Stomach (tissue), 9 donors: ENCODE results near the gene ZNF296. TPM values are rescaled to one million over a fixed set of nuclear protein-coding genes. Genes with fewer than 3 reads are reported as not detected.

Experiments used
- DNase-seq, 2 donors: peaks; one replicate each; pipeline versions ENCODE4 v3.0.0 to v3.0.0-alpha.2; 2013 to 2019
- H3K27ac ChIP-seq, 5 donors: fragments of 200-600 bp in 4 of 5; sonication (generic) in 4 of 5; one replicate each; pipeline ENCODE4 v1.5.1; 2013 to 2019; ENCODE audit warnings: mild to moderate bottlenecking in 1 of 5, moderate library complexity in 1 of 5
- H3K27me3 ChIP-seq, 3 donors: fragments of 200-600 bp; sonication (generic); one replicate each; pipeline ENCODE4 v1.5.1; 2017 to 2019; ENCODE audit warnings: mixed run types in 1 of 3
- H3K36me3 ChIP-seq, 4 donors: fragments of 200-600 bp; sonication (generic); 1 replicate in 3 of 4; 2 replicates in 1 of 4; pipeline ENCODE4 v1.5.1; 2016 to 2019
- H3K4me1 ChIP-seq, 4 donors: fragments of 200-600 bp; sonication (generic); one replicate each; pipeline ENCODE4 v1.5.1; 2016 to 2019
- H3K4me3 ChIP-seq, 4 donors: fragments of 200-600 bp; sonication (generic) in 3 of 4; one replicate each; pipeline ENCODE4 v1.5.1; 2016 to 2019; ENCODE audit warnings: mild to moderate bottlenecking in 1 of 4
- H3K9me3 ChIP-seq, 4 donors: fragments of 200-600 bp; sonication (generic); one replicate each; pipeline ENCODE4 v1.5.1; 2016 to 2019
- EP300 ChIP-seq: sonication (generic); formaldehyde crosslinking; IDR thresholded peaks from one replicate; pipeline ENCODE4 v1.6.1; 2017; ENCODE audit warnings: antibody characterized with exemption
- POLR2A ChIP-seq, 4 donors: fragments of 450-650 bp; IDR thresholded peaks; one replicate each; pipeline ENCODE4 v1.6.1; 2016; ENCODE audit warnings: antibody characterized with exemption in 4 of 4, control low read depth in 2 of 4, mild to moderate bottlenecking in 1 of 4, moderate library complexity in 1 of 4
- POLR2AphosphoS5 ChIP-seq, 3 donors: sonication (generic); formaldehyde crosslinking; IDR thresholded peaks; one replicate each; pipeline ENCODE4 v1.6.1; 2016; ENCODE audit warnings: antibody characterized with exemption in 3 of 3
- WGBS, 5 donors: extraction: QIAGEN DNeasy Blood & Tissue Kit in 3 of 5; methylation state at CpG; one replicate each; pipeline versions ENCODE4 v1.1.5 to v1.1.7; 2013 to 2018; 5-methylcytosine and 5-hydroxymethylcytosine counted together
- intact Hi-C: fragments of 100-400 bp; cut with DNase I; formaldehyde crosslinking; loops from one replicate; pipeline ENCODE4 v1.15.1; 2023; ENCODE audit warnings: low total_unique reads
- polyA plus RNA-seq, 3 donors: library from polyadenylated mRNA; stranded (reverse); fragments of 200-250 nt; gene quantifications; one replicate each; pipeline ENCODE4 v1.2.3, GENCODE V29; 2013
- total RNA-seq, 5 donors: library from RNA; depleted of rRNA; stranded (reverse); fragments of >200 nt; gene quantifications; one replicate each; pipeline versions ENCODE4 v1.1.0 to v1.2.3, GENCODE V29; 2014 to 2016
- TF ChIP-seq, protein P1 (sequence below), 7 experiments: fragments of 450-650 bp in 4 of 7; fragments of 200-600 bp in 3 of 7; sonication (generic) in 3 of 7; IDR thresholded peaks; one replicate each; pipeline ENCODE4 v1.5.1; 2016 to 2019; ENCODE audit warnings: antibody characterized with exemption in 7 of 7, control low read depth in 2 of 7, mild to moderate bottlenecking in 1 of 7
- donor health status: healthy with polysubstance abuse.
- donor health status: Bipolar disorder and iron deficiency.
- donor health status: healthy.

Gene ZNF296
- total and polyA plus RNA-seq, 8 donors: 0.45 to 13.4 (median 5.0) TPM; not detected in 1

- peak overlapping the region in 1 of 4 donors; percentile 6 for H3K4me3 ChIP-seq
- peaks cover 93 to 96% (median 96%) of the 10 kb centered on the region in 4 donors for H3K4me1 ChIP-seq
- no peaks in the 10 kb centered on the region for H3K9me3 ChIP-seq
- peak overlapping the region; percentile 82 to 94 (median 87) for H3K27ac ChIP-seq
- DNase-seq: peak; percentile 51 to 56
- WGBS, 5 donors: 34 to 55% (median 35%) methylated on average over 9 to 16 of the region's 16 CpGs
- intact Hi-C loops: no loop called here
- H3K27me3 ChIP-seq: no peaks in the 10 kb centered on the region
- H3K36me3 ChIP-seq: no peaks in the 10 kb centered on the region
- TF ChIP-seq, protein P1, sequence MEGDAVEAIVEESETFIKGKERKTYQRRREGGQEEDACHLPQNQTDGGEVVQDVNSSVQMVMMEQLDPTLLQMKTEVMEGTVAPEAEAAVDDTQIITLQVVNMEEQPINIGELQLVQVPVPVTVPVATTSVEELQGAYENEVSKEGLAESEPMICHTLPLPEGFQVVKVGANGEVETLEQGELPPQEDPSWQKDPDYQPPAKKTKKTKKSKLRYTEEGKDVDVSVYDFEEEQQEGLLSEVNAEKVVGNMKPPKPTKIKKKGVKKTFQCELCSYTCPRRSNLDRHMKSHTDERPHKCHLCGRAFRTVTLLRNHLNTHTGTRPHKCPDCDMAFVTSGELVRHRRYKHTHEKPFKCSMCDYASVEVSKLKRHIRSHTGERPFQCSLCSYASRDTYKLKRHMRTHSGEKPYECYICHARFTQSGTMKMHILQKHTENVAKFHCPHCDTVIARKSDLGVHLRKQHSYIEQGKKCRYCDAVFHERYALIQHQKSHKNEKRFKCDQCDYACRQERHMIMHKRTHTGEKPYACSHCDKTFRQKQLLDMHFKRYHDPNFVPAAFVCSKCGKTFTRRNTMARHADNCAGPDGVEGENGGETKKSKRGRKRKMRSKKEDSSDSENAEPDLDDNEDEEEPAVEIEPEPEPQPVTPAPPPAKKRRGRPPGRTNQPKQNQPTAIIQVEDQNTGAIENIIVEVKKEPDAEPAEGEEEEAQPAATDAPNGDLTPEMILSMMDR (IDR thresholded peaks at IDR 0.05): no peak
- TF ChIP-seq POLR2AphosphoS5 (IDR thresholded peaks at IDR 0.05): peak in 1 of 3 donors; percentile 33
These were observed 21.7 kb upstream of the ZNF296 start for GRCh38 chr19:45097776-45098520.

DNA sequence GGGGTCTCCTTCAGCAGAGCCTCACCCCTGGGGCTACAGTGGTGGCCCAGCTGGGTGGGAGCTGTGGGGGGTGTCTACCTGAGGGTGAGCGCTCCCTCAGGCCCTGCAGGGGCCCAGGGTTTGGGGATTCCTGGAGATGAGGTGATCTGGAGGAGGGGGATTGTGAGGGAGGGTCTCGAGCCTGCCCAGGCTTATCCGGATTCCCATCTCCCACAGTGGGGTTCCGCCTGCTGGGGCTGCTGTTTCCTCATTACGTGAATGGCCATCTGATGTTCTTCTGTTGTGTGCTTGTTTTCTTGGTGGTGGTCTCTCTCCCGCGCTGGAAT, 21.1 kb upstream of the ZNF296 start:
- Histone ChIP-seq H3K36me3 (no peaks in the 10 kb centered on the region), H3K4me1 (peaks cover 88 to 92% (median 90%) of the 10 kb centered on the region in 4 donors), H3K27me3 (no peaks in the 10 kb centered on the region), H3K27ac (peak overlapping the region; percentile 82 to 94 (median 87)), H3K9me3 (no peaks in the 10 kb centered on the region), H3K4me3 (no peak overlapping the region)
- DNase-seq: no peak
- TF ChIP-seq POLR2A (IDR thresholded peaks at IDR 0.05) (no peak), EP300 (no peak), POLR2AphosphoS5 (IDR thresholded peaks at IDR 0.05) (no peak)
- TF ChIP-seq, protein P1 (IDR thresholded peaks at IDR 0.05): no peak
- WGBS, 5 donors: 65 to 80% (median 73%) methylated on average over 7 of the region's 7 CpGs
- intact Hi-C loops: no loop called here

- no peak for TF ChIP-seq EP300
- TF ChIP-seq POLR2A (IDR thresholded peaks at IDR 0.05): no peak
- TF ChIP-seq, protein P1 (IDR thresholded peaks at IDR 0.05): no peak
- TF ChIP-seq POLR2AphosphoS5 (IDR thresholded peaks at IDR 0.05): no peak
- Histone ChIP-seq H3K9me3 (no peaks in the 10 kb centered on the region), H3K4me3 (no peak overlapping the region), H3K36me3 (no peaks in the 10 kb centered on the region), H3K27me3 (no peaks in the 10 kb centered on the region), H3K4me1 (peaks cover 81 to 92% (median 83%) of the 10 kb centered on the region in 4 donors), H3K27ac (peak overlapping the region; percentile 82 to 94 (median 87))
- WGBS, 5 donors: 76 to 82% (median 81%) methylated on average over 7 of the region's 7 CpGs
- intact Hi-C loops: no loop called here
- no peak for DNase-seq
These were observed 20.4 kb upstream of the ZNF296 start for GRCh38 chr19:45096700-45097099.

- Histone ChIP-seq H3K27ac (peak overlapping the region; percentile 48 to 94 (median 80)), H3K4me1 (peaks cover 76 to 89% (median 80%) of the 10 kb centered on the region in 4 donors)
These were observed 19.5 kb upstream of the ZNF296 start for GRCh38 chr19:45095496-45096413.

More at GRCh38 chr19:45095496-45096413, 19.5 kb upstream of the ZNF296 start:
- no peak for TF ChIP-seq POLR2AphosphoS5 (IDR thresholded peaks at IDR 0.05)
- no peak for TF ChIP-seq EP300
- TF ChIP-seq POLR2A (IDR thresholded peaks at IDR 0.05): no peak
- TF ChIP-seq, protein P1 (IDR thresholded peaks at IDR 0.05): no peak
- DNase-seq: no peak
- WGBS, 5 donors: 80 to 86% (median 84%) methylated on average over 14 of the region's 14 CpGs
- H3K9me3 ChIP-seq: no peaks in the 10 kb centered on the region
- intact Hi-C loops: no loop called here
- no peaks in the 10 kb centered on the region for H3K27me3 ChIP-seq
- H3K36me3 ChIP-seq: peaks cover 0 to 2% (median under 1%) of the 10 kb centered on the region in 4 donors
- peak overlapping the region in 2 of 4 donors; percentile 89 to 100 for H3K4me3 ChIP-seq
